K562 (cell line): Measurements from ENCODE around the gene MMP24OS. TPM values are rescaled to one million over a fixed set of nuclear protein-coding genes. Genes with fewer than 3 reads are reported as not detected.

Experiments
- DIDO1 ChIP-seq: fragments of 450-650 bp; IDR thresholded peaks from 2 replicates; pipeline ENCODE4 v1.6.1; 2016; ENCODE audit warnings: low read depth, missing biosample characterization, missing genetic modification characterization
- E2F3 ChIP-seq: fragments of 250-450 bp; sonication (Bioruptor Pico); IDR thresholded peaks from 2 replicates; pipeline ENCODE4 v1.4.0; 2020; ENCODE audit warnings: mild to moderate bottlenecking
- HDAC1 ChIP-seq, 2 experiments: fragments of 450-650 bp; IDR thresholded peaks; 2 replicates each; pipeline ENCODE4 v1.6.1; 2016 to 2017; ENCODE audit warnings: inconsistent platforms in 1 of 2, mild to moderate bottlenecking in 1 of 2, moderate library complexity in 1 of 2
- LEF1 ChIP-seq: fragments of 450-650 bp; IDR thresholded peaks from 2 replicates; pipeline ENCODE4 v1.6.1; 2016; ENCODE audit warnings: mild to moderate bottlenecking
- MEF2A ChIP-seq: IDR thresholded peaks from 2 replicates; pipeline ENCODE4 v1.6.1; 2011; ENCODE audit warnings: low read depth, mild to moderate bottlenecking, low read length, moderate library complexity; ENCODE audit not compliant: control insufficient read depth
- POLR2AphosphoS2 ChIP-seq: IDR thresholded peaks from 2 replicates; pipeline ENCODE4 v1.6.1; 2012; ENCODE audit warnings: low read length, improper control_type of control experiment
- RBM25 ChIP-seq: fragments of 200-400 bp; formaldehyde crosslinking; IDR thresholded peaks from 2 replicates; pipeline ENCODE4 v1.6.1; 2018; ENCODE audit warnings: low read length, low read depth, moderate library complexity; ENCODE audit not compliant: severe bottlenecking
- RBM34 ChIP-seq: fragments of 200-400 bp; formaldehyde crosslinking; IDR thresholded peaks from 2 replicates; pipeline ENCODE4 v1.6.1; 2018; ENCODE audit warnings: low read length, borderline replicate concordance; ENCODE audit not compliant: insufficient read depth
- RCOR1 ChIP-seq, 2 experiments: IDR thresholded peaks; 2 replicates each; pipeline ENCODE4 v1.6.1; 2012; ENCODE audit warnings: low read depth in 2 of 2, low read length in 2 of 2, borderline replicate concordance in 1 of 2, improper control_type of control experiment in 1 of 2
- SMAD3 ChIP-seq: fragments of 450-650 bp; formaldehyde crosslinking; conservative IDR thresholded peaks from 2 replicates; pipeline ENCODE4 v1.4.0; 2020; ENCODE audit warnings: mild to moderate bottlenecking
- SP1 ChIP-seq: sonication (generic); formaldehyde crosslinking; IDR thresholded peaks from 2 replicates; pipeline ENCODE4 v1.8.1; 2022; ENCODE audit warnings: mild to moderate bottlenecking, missing genetic modification reagents
- SREBF1 ChIP-seq: fragments of 150-350 bp; IDR thresholded peaks from 2 replicates; pipeline ENCODE4 v1.6.1; 2014; ENCODE audit warnings: antibody characterized with exemption, low read depth, low read length, borderline replicate concordance
- TFAM ChIP-seq: fragments of 250-450 bp; sonication (Bioruptor Pico); conservative IDR thresholded peaks from 2 replicates; pipeline ENCODE4 v1.5.0; 2021; ENCODE audit warnings: mild to moderate bottlenecking, moderate library complexity
- TGIF2 ChIP-seq: sonication (generic); formaldehyde crosslinking; IDR thresholded peaks from 2 replicates; pipeline ENCODE4 v1.8.1; 2022; ENCODE audit warnings: mild to moderate bottlenecking, missing genetic modification reagents, moderate library complexity
- XRCC3 ChIP-seq: fragments of 450-650 bp; IDR thresholded peaks from 2 replicates; pipeline ENCODE4 v1.6.1; 2017; ENCODE audit warnings: mild to moderate bottlenecking, moderate library complexity
- XRCC5 ChIP-seq: fragments of 200-400 bp; formaldehyde crosslinking; IDR thresholded peaks from 2 replicates; pipeline ENCODE4 v1.6.1; 2017; ENCODE audit warnings: low read depth, mild to moderate bottlenecking, low read length
- ZNF133 ChIP-seq: fragments of 250-450 bp; sonication (Bioruptor Pico); IDR thresholded peaks from 2 replicates; pipeline ENCODE4 v1.4.0; 2020; ENCODE audit warnings: mild to moderate bottlenecking
- ZNF431 ChIP-seq: sonication (generic); formaldehyde crosslinking; IDR thresholded peaks from 2 replicates; pipeline ENCODE4 v1.8.0; 2022; ENCODE audit warnings: mild to moderate bottlenecking, missing genetic modification reagents
- ZNF57 ChIP-seq: fragments of 450-650 bp; formaldehyde crosslinking; IDR thresholded peaks from 2 replicates; pipeline ENCODE4 v1.4.0; 2020; ENCODE audit warnings: mild to moderate bottlenecking, moderate library complexity
- polyA plus RNA-seq, 8 experiments: library from polyadenylated mRNA; depleted of rRNA in 4 of 8; stranded (reverse) in 5 of 8; unstranded in 3 of 8; fragments of >200 nt; fragmentation: Nextera tagmentation in 2 of 8; fragmentation: Illumina TruSeq in 1 of 8; extraction: Ambion mirVana in 2 of 8; extraction: Trizol in 1 of 8; gene quantifications; 2 replicates each; pipeline versions ENCODE4 v1.2.1 to v1.2.3, GENCODE V29; 2011 to 2014; ENCODE audit warnings: inconsistent platforms in 1 of 8, missing spikeins in 1 of 8
- total RNA-seq, 7 experiments: library from RNA; depleted of rRNA in 6 of 7; stranded (reverse); fragments of >200 nt in 6 of 7; fragmentation: Illumina TruSeq in 2 of 7; extraction: Trizol in 2 of 7; gene quantifications; 2 replicates each; pipeline versions ENCODE4 v1.2.1 to v1.2.3, GENCODE V29; 2011 to 2021; ENCODE audit warnings: low replicate concordance in 1 of 7
- TF ChIP-seq, protein P1 (sequence below): fragments of 450-650 bp; IDR thresholded peaks from 2 replicates; pipeline ENCODE4 v1.6.1; 2018; ENCODE audit not compliant: partially characterized antibody
- TF ChIP-seq, protein P2 (sequence below): sonication (generic); formaldehyde crosslinking; IDR thresholded peaks from 2 replicates; pipeline ENCODE4 v1.8.1; 2023; ENCODE audit warnings: mild to moderate bottlenecking, missing genetic modification reagents, moderate library complexity
- TF ChIP-seq, protein P3 (sequence below): fragments of 200-800 bp; sonication (Bioruptor generic); IDR thresholded peaks from 2 replicates; pipeline ENCODE4 v1.6.1; 2017; ENCODE audit warnings: missing genetic modification characterization, missing compliant biosample characterization

The MMP24OS gene
- total and polyA plus RNA-seq, 9 of the 15 experiments (the other 6 are each of a cell fraction or from before 2014, with no cell fraction given), result 0.92 to 41.5 (median 11.4) TPM

- TF ChIP-seq DIDO1 (tag) (no peak), TGIF2 (CRISPR knock-in tag) (no peak), LEF1 (no peak), SMAD3 (CRISPR knock-in tag) (no peak), RBM34 (no peak), E2F3 (no peak), RBM25 (no peak), ZNF431 (CRISPR knock-in tag) (peak; percentile 44; the same call in 1 of the 2 replicates), XRCC5 (no peak), RCOR1 (IDR thresholded peaks at IDR 0.05; ENCODE audit: borderline replicate concordance in 1 of 2, low read depth in 2 of 2, low read length in 2 of 2) (no peak), MEF2A (no peak), ZNF57 (CRISPR knock-in tag) (no peak), TFAM (CRISPR knock-in tag) (no peak), SREBF1 (no peak), POLR2AphosphoS2 (peak; percentile 95), ZNF133 (CRISPR knock-in tag) (no peak), XRCC3 (no peak), SP1 (CRISPR knock-in tag) (peak; percentile 57), HDAC1 (IDR thresholded peaks at IDR 0.05) (no peak)
- TF ChIP-seq, protein P1, sequence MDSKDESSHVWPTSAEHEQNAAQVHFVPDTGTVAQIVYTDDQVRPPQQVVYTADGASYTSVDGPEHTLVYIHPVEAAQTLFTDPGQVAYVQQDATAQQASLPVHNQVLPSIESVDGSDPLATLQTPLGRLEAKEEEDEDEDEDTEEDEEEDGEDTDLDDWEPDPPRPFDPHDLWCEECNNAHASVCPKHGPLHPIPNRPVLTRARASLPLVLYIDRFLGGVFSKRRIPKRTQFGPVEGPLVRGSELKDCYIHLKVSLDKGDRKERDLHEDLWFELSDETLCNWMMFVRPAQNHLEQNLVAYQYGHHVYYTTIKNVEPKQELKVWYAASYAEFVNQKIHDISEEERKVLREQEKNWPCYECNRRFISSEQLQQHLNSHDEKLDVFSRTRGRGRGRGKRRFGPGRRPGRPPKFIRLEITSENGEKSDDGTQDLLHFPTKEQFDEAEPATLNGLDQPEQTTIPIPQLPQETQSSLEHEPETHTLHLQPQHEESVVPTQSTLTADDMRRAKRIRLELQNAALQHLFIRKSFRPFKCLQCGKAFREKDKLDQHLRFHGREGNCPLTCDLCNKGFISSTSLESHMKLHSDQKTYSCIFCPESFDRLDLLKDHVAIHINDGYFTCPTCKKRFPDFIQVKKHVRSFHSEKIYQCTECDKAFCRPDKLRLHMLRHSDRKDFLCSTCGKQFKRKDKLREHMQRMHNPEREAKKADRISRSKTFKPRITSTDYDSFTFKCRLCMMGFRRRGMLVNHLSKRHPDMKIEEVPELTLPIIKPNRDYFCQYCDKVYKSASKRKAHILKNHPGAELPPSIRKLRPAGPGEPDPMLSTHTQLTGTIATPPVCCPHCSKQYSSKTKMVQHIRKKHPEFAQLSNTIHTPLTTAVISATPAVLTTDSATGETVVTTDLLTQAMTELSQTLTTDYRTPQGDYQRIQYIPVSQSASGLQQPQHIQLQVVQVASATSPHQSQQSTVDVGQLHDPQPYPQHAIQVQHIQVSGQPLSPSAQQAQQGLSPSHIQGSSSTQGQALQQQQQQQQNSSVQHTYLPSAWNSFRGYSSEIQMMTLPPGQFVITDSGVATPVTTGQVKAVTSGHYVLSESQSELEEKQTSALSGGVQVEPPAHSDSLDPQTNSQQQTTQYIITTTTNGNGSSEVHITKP, result no peak
- TF ChIP-seq, protein P2, sequence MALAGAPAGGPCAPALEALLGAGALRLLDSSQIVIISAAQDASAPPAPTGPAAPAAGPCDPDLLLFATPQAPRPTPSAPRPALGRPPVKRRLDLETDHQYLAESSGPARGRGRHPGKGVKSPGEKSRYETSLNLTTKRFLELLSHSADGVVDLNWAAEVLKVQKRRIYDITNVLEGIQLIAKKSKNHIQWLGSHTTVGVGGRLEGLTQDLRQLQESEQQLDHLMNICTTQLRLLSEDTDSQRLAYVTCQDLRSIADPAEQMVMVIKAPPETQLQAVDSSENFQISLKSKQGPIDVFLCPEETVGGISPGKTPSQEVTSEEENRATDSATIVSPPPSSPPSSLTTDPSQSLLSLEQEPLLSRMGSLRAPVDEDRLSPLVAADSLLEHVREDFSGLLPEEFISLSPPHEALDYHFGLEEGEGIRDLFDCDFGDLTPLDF (CRISPR knock-in tag), result no peak
- TF ChIP-seq, protein P3, sequence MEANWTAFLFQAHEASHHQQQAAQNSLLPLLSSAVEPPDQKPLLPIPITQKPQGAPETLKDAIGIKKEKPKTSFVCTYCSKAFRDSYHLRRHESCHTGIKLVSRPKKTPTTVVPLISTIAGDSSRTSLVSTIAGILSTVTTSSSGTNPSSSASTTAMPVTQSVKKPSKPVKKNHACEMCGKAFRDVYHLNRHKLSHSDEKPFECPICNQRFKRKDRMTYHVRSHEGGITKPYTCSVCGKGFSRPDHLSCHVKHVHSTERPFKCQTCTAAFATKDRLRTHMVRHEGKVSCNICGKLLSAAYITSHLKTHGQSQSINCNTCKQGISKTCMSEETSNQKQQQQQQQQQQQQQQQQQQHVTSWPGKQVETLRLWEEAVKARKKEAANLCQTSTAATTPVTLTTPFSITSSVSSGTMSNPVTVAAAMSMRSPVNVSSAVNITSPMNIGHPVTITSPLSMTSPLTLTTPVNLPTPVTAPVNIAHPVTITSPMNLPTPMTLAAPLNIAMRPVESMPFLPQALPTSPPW (CRISPR knock-in tag), result 0 out of 2 replicates have a peak, but pooled peaks have one; percentile 23
Measured at GRCh38 chr20:35277531-35278395, at the start of gene MMP24OS (continued).
